Measurements from ENCODE around the gene SETD3.
A peak's percentile ranks its signal among the peaks of the same experiment; 100 is the strongest.

Gene SETD3

GRCh38 chr14:99418242-99418641 is 62.4 kb downstream of the SETD3 start:
- no peak for DNase-seq

- no peak for DNase-seq
Measured at GRCh38 chr14:99416909-99417308, 63.8 kb downstream of the SETD3 start.

GRCh38 chr14:99415496-99416281 is 65.0 kb downstream of the SETD3 start:
- DNase-seq = peak; percentile 96

GRCh38 chr14:99413911-99414310 is 66.7 kb downstream of the SETD3 start:
- DNase-seq = peak; percentile 69

GRCh38 chr14:99413172-99413571 is 67.5 kb downstream of the SETD3 start:
- no peak for DNase-seq

GRCh38 chr14:99412117-99413061 is 68.3 kb downstream of the SETD3 start:
- no peak for DNase-seq

- no peak for DNase-seq
Measured at GRCh38 chr14:99410019-99410418, 70.6 kb downstream of the SETD3 start.

- no peak for DNase-seq
Measured at GRCh38 chr14:99408971-99409289, 71.7 kb downstream of the SETD3 start.

GRCh38 chr14:99408286-99408970 is 72.2 kb downstream of the SETD3 start:
- no peak for DNase-seq

- DNase-seq = no peak
Measured at GRCh38 chr14:99407416-99407815, 73.2 kb downstream of the SETD3 start.

GRCh38 chr14:99402950-99403349 is 77.7 kb downstream of the SETD3 start:
- DNase-seq = no peak

GRCh38 chr14:99402285-99402648 is 78.4 kb downstream of the SETD3 start:
- no peak for DNase-seq

GRCh38 chr14:99401621-99402284 is 78.9 kb downstream of the SETD3 start:
- no peak for DNase-seq

GRCh38 chr14:99401211-99401610 is 79.4 kb downstream of the SETD3 start:
- DNase-seq = no peak

- no peak for DNase-seq
Measured at GRCh38 chr14:99397698-99398097, 83.0 kb downstream of the SETD3 start.

GRCh38 chr14:99395909-99396530 is 84.6 kb downstream of the SETD3 start:
- DNase-seq = no peak

GRCh38 chr14:99394602-99395156 is 86.0 kb downstream of the SETD3 start:
- no peak for DNase-seq

- peak; percentile 32 for DNase-seq
Measured at GRCh38 chr14:99393059-99393655, 87.5 kb downstream of the SETD3 start.

- DNase-seq = no peak
Measured at GRCh38 chr14:99391671-99392070, 89.0 kb downstream of the SETD3 start.

GRCh38 chr14:99389174-99389826 is 91.4 kb downstream of the SETD3 start:
- DNase-seq = no peak

- no peak for DNase-seq
Measured at GRCh38 chr14:99388286-99388685, 92.4 kb downstream of the SETD3 start.

Data from eye (tissue), 1 donor.